Measurements from ENCODE around the gene FAM110A.
"Not testable (repeated sequence)": the region's sequence is repeated elsewhere in the genome, so short reads cannot be mapped to it uniquely, and the experiment has no call there.

Gene FAM110A

DNA sequence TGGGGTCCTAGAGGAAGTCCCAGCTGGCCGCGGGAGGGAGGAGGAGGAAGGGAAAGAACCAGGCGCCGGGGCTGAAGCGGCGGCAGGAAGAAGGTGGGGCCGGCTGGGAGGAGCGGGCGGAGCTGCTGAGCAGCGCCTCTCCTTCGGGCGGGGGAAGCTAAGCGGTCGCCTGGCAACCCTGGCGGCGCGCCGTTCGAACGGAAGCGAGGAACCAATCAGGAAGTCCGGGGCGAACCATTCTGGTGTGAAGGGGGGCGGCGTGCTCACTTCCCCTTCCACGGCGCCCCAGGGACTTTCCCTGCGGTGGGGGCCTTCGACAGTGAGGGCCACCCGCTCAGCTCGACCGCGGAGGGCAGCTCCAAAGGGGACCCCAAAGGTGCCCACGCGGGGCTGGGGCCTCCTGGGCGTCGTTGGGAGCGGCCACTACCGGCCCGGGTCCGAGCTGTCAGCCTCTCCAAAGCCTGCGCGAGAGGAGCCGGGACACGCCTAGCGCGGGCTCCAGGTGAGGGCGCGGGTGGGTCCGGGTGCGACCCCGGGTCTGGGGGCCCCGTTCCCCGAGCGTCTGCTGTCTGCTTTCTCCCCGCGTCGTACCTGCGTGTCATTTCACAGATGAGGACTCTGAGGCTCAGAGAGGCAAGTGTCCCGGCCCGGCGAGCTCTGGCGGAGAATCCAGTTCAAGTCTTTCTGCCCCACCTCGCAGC lies at the start of gene FAM110A:
Gene FAM110A (plus strand): TSS at position 266 of the 701 bp plus-strand sequence. CDS start 11,090 bp downstream, outside the sequence.
- Histone ChIP-seq H3K4me3 (ENCODE audit: low read length) (peak within 1 kb of the TSS; percentile 59; the same call in 1 of the 2 replicates), H3K36me3 (ENCODE audit: control insufficient read depth, insufficient read depth, low read length) (no peaks in the 10 kb centered on the region), H3K27ac (ENCODE audit: low read length) (no peak within 1 kb of the TSS), H3K4me1 (ENCODE audit: control insufficient read depth, insufficient read depth, low read length) (no peaks in the 10 kb centered on the region), H3K9me3 (ENCODE audit: control insufficient read depth, insufficient read depth, low read length) (no peaks in the 10 kb centered on the region), H3K27me3 (ENCODE audit: control insufficient read depth, insufficient read depth, low read length) (no peaks in the 10 kb centered on the region; the same call in 1 of the 2 replicates)
- no CpG with 5 or more reads among the region's 64 CpGs for WGBS (ENCODE audit: insufficient coverage, insufficient read length)
- peak; percentile 77 for DNase-seq (ENCODE audit: low read depth, low spot score)

DNA sequence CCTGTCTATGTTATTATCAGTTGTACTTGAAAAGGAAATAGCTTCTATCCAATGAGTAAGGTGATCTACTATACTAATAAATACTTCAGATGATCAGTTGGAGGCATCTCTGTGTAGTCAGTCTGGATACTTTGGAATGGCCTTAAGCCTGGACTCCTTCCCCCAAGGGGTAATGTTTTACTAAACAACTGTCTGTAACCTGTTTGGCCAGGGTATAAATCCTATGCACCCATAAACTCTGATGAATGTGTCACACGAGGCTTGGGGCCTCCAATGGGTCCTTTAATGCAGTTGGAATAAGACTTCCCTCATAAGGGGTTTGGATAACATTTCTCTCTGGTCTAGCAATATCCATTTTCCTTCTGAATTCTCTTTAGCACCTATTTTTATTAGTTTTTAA lies 45.7 kb upstream of the FAM110A start:
- no CpG with 5 or more reads among the region's 1 CpG for WGBS (ENCODE audit: insufficient coverage, insufficient read length)

DNA sequence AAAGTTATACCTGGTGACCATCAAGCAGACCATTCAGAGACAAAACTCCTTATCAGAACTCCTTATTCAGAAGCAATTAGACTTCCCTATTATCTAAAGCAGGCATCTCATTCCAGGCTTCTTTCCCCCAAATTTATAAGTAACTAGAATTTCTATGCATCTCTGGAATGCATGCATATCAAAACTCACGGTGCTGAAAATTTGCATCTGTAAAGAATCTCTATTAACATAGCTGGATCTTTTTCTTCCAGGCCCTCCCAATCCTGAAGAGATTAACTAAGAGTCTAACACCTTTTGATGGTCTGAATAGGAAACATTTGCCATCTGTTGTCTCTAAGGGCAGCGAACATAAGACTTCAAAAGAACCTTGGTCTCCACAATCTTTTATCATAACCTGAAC lies 42.5 kb upstream of the FAM110A start:
- DNase-seq (ENCODE audit: low read depth, low spot score), result no peak
- no peak overlapping the region for H3K27ac ChIP-seq (ENCODE audit: low read length)

More for the DNA sequence above, 45.7 kb upstream of the FAM110A start:
- no peaks in the 10 kb centered on the region for H3K4me1 ChIP-seq (ENCODE audit: control insufficient read depth, insufficient read depth, low read length)
- H3K36me3 ChIP-seq (ENCODE audit: control insufficient read depth, insufficient read depth, low read length), result no peaks in the 10 kb centered on the region
- no peak for DNase-seq (ENCODE audit: low read depth, low spot score)
- H3K27ac ChIP-seq (ENCODE audit: low read length), result no peak overlapping the region
- peaks cover 3% of the 10 kb centered on the region; the same call in 1 of the 2 replicates for H3K9me3 ChIP-seq (ENCODE audit: control insufficient read depth, insufficient read depth, low read length)
- no peak overlapping the region for H3K4me3 ChIP-seq (ENCODE audit: low read length)
- no peaks in the 10 kb centered on the region for H3K27me3 ChIP-seq (ENCODE audit: control insufficient read depth, insufficient read depth, low read length)

DNA sequence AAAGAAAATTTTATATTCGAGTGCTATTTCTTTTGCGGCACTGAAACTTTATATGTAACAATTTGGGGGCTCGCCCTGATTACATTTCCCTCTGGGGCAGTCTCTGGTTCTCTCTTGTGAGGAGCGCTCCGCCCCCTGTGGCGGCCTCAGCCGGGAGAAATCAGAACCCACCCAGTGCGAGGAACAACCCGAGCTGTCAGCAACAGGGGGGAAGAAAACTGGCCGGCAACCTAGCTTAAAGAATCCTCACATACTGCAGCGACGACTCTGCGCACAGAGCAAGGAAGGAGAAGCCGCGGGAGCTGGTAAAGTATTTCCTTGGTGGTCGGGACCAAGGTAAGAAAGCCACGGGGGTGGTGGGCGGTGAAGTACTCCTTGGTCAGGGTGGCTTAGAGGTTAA lies 41.3 kb upstream of the FAM110A start:
- Histone ChIP-seq H3K4me1 (ENCODE audit: control insufficient read depth, insufficient read depth, low read length) (no peaks in the 10 kb centered on the region), H3K9me3 (ENCODE audit: control insufficient read depth, insufficient read depth, low read length) (peaks cover 3% of the 10 kb centered on the region; the same call in 1 of the 2 replicates), H3K27ac (ENCODE audit: low read length) (no peak overlapping the region), H3K4me3 (ENCODE audit: low read length) (no peak overlapping the region), H3K36me3 (ENCODE audit: control insufficient read depth, insufficient read depth, low read length) (no peaks in the 10 kb centered on the region), H3K27me3 (ENCODE audit: control insufficient read depth, insufficient read depth, low read length) (no peaks in the 10 kb centered on the region)
- WGBS (ENCODE audit: insufficient coverage, insufficient read length), result no CpG with 5 or more reads among the region's 18 CpGs
- no peak for DNase-seq (ENCODE audit: low read depth, low spot score)

More for the DNA sequence above, 42.5 kb upstream of the FAM110A start:
- no peaks in the 10 kb centered on the region for H3K36me3 ChIP-seq (ENCODE audit: control insufficient read depth, insufficient read depth, low read length)
- H3K9me3 ChIP-seq (ENCODE audit: control insufficient read depth, insufficient read depth, low read length), result peaks cover 3% of the 10 kb centered on the region; the same call in 1 of the 2 replicates
- H3K4me3 ChIP-seq (ENCODE audit: low read length), result no peak overlapping the region
- no peaks in the 10 kb centered on the region for H3K4me1 ChIP-seq (ENCODE audit: control insufficient read depth, insufficient read depth, low read length)
- H3K27me3 ChIP-seq (ENCODE audit: control insufficient read depth, insufficient read depth, low read length), result no peaks in the 10 kb centered on the region
- WGBS (ENCODE audit: insufficient coverage, insufficient read length), result no CpG with 5 or more reads among the region's 2 CpGs

DNA sequence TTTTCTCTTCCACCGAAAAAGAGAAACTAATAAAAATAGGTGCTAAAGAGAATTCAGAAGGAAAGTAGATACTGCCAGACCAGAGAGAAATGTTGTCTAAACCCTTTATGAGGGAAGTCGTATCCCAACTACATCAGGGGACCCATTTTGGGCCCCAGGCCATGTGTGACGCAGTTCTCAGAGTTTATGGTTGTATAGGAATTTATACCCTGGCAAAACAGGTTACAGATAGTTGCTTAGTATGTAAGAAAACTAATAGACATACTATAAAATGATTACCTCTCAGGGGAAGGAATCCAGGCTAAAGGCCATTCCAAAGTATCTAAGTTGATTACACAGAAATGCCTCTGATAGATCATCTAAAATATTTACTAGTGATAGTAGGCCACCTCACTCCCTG lies 36.6 kb upstream of the FAM110A start:
- Histone ChIP-seq H3K4me1 (ENCODE audit: control insufficient read depth, insufficient read depth, low read length) (no peaks in the 10 kb centered on the region), H3K9me3 (ENCODE audit: control insufficient read depth, insufficient read depth, low read length) (peaks cover under 1% of the 10 kb centered on the region; the same call in 1 of the 2 replicates), H3K27ac (ENCODE audit: low read length) (no peak overlapping the region), H3K4me3 (ENCODE audit: low read length) (no peak overlapping the region), H3K27me3 (ENCODE audit: control insufficient read depth, insufficient read depth, low read length) (no peaks in the 10 kb centered on the region), H3K36me3 (ENCODE audit: control insufficient read depth, insufficient read depth, low read length) (no peaks in the 10 kb centered on the region)
- DNase-seq (ENCODE audit: low read depth, low spot score), result no peak
- no CpG with 5 or more reads among the region's 3 CpGs for WGBS (ENCODE audit: insufficient coverage, insufficient read length)

DNA sequence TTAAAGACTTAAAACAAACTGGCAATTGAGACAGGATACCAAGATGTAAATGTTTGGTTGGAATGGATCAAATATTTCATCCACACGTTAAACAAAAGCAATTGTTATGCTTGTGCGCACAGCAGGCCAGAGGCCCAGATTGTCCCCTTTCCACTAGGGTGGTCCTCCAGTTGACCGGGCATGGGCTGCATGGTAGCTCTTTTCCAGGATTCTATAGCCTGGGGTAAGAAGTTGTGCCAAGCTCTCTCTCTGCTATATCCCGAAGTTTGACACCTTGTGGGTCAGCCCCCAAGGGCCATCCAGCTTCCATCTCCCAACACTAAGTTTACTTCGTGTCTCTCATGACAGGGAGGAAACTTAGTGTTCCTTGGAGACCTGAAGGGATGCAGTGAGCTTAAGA lies 34.8 kb upstream of the FAM110A start:
- DNase-seq (ENCODE audit: low read depth, low spot score), result not testable (repeated sequence)
- no CpG with 5 or more reads among the region's 5 CpGs for WGBS (ENCODE audit: insufficient coverage, insufficient read length)

DNA sequence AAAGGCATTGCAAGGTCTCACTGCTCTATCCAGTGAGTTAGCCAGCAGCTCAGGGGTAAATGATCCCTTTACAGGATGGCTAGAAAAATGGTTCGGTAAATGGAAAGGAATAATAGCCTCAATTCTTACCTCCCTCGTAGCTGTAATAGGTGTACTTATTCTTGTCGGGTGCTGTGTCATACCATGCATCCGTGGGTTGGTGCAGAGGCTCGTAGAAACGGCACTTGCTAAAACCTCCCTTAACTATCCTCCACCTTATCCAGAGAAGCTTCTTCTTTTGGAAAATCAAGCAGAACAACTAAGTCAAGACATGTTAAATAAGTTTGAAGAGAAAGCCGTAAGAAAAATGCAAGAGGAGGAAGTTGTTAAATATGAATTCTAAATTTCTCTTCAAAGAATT lies 33.5 kb upstream of the FAM110A start:
- H3K9me3 ChIP-seq (ENCODE audit: control insufficient read depth, insufficient read depth, low read length); H3K36me3 ChIP-seq (ENCODE audit: control insufficient read depth, insufficient read depth, low read length); DNase-seq (ENCODE audit: low read depth, low spot score); H3K27ac ChIP-seq (ENCODE audit: low read length); H3K27me3 ChIP-seq (ENCODE audit: control insufficient read depth, insufficient read depth, low read length); H3K4me3 ChIP-seq (ENCODE audit: low read length); H3K4me1 ChIP-seq (ENCODE audit: control insufficient read depth, insufficient read depth, low read length): not testable (repeated sequence)
- WGBS (ENCODE audit: insufficient coverage, insufficient read length), result no CpG with 5 or more reads among the region's 7 CpGs

More for the DNA sequence above, 34.8 kb upstream of the FAM110A start:
- not testable (repeated sequence) for H3K27me3 ChIP-seq (ENCODE audit: control insufficient read depth, insufficient read depth, low read length); H3K4me1 ChIP-seq (ENCODE audit: control insufficient read depth, insufficient read depth, low read length); H3K9me3 ChIP-seq (ENCODE audit: control insufficient read depth, insufficient read depth, low read length); H3K27ac ChIP-seq (ENCODE audit: low read length); H3K4me3 ChIP-seq (ENCODE audit: low read length); H3K36me3 ChIP-seq (ENCODE audit: control insufficient read depth, insufficient read depth, low read length)

DNA sequence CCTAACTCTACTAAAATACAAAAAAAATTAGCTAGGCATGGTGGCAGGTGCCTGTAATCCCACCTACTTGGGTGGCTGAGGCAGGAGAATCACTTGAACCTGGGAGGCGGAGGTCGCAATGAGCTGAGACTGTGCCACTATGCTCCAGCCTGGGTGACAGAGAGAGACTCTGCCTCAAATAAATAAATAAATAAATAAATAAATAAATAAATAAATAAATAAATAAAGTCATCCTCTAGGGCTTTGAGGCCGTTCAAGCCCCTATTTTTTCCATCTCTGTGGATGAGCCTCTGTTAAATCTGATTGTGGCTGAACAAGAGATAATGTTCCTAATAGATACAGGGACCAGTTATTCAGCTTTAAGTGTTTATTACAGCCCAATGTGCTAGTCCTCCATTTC lies 31.8 kb upstream of the FAM110A start:
- WGBS (ENCODE audit: insufficient coverage, insufficient read length), result no CpG with 5 or more reads among the region's 3 CpGs
- no peaks in the 10 kb centered on the region for H3K9me3 ChIP-seq (ENCODE audit: control insufficient read depth, insufficient read depth, low read length)
- H3K4me1 ChIP-seq (ENCODE audit: control insufficient read depth, insufficient read depth, low read length), result no peaks in the 10 kb centered on the region
- no peak for DNase-seq (ENCODE audit: low read depth, low spot score)
- H3K4me3 ChIP-seq (ENCODE audit: low read length), result no peak overlapping the region
- no peaks in the 10 kb centered on the region for H3K36me3 ChIP-seq (ENCODE audit: control insufficient read depth, insufficient read depth, low read length)
- H3K27me3 ChIP-seq (ENCODE audit: control insufficient read depth, insufficient read depth, low read length), result no peaks in the 10 kb centered on the region
- H3K27ac ChIP-seq (ENCODE audit: low read length), result no peak overlapping the region

DNA sequence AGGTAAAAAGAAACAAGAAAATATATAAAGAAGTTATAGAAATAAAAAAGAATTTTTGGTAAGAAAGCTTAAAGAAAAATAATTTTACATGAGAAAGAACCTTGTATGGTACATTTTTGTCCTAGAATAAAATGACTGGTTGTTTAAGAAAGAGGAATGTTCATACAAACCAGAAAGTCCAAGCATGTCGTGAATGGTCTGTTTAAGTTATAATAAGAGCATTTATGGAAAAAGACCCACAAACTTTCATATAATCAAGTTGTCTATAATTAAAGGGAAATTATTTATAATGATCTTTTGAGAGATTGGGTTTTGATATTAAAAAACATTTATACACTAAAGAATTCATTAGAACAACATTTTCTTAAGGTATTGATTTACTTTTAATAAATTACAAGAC lies 27.8 kb upstream of the FAM110A start:
- no peak overlapping the region for H3K27ac ChIP-seq (ENCODE audit: low read length)
- no peaks in the 10 kb centered on the region for H3K4me1 ChIP-seq (ENCODE audit: control insufficient read depth, insufficient read depth, low read length)
- 0 out of 2 replicates have a peak, but pooled peaks cover 1% of the 10 kb centered on the region for H3K9me3 ChIP-seq (ENCODE audit: control insufficient read depth, insufficient read depth, low read length)
- H3K27me3 ChIP-seq (ENCODE audit: control insufficient read depth, insufficient read depth, low read length), result no peaks in the 10 kb centered on the region
- no CpG with 5 or more reads among the region's 1 CpG for WGBS (ENCODE audit: insufficient coverage, insufficient read length)
- no peak for DNase-seq (ENCODE audit: low read depth, low spot score)
- H3K4me3 ChIP-seq (ENCODE audit: low read length), result no peak overlapping the region
- no peaks in the 10 kb centered on the region for H3K36me3 ChIP-seq (ENCODE audit: control insufficient read depth, insufficient read depth, low read length)

DNA sequence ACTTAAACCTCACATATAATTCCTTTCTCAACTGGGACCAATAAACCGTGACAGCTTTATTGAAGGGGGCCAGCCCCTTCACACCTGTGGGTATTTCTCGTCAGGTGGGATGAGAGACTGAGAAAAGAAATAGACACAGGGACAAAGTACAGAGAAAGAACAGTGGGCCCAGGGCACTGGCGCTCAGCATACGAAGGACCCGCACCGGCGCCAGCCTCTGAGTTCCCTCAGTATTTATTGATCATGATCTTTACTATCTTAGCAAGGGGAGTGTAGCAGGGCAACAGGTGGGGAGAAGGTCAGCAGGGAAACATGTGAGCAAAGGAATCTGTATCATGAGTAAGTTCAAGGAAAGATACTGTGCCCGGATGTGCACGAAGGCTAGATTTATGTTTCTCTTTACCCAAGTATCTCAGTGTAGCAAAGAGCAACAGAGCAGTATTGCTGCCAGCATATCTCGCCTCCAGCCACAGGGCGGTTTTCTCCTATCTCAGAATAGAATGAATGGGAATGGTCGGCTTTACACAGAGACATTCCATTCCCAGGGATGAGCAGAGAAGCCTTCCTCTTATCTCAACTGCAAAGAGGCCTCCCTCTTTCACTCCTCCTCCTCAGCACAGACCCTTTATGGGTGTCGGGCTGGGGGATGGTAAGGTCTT lies 21.6 kb upstream of the FAM110A start:
- not testable (repeated sequence) for DNase-seq (ENCODE audit: low read depth, low spot score)

More for the DNA sequence above, 21.6 kb upstream of the FAM110A start:
- H3K4me3 ChIP-seq (ENCODE audit: low read length); H3K27ac ChIP-seq (ENCODE audit: low read length); H3K9me3 ChIP-seq (ENCODE audit: control insufficient read depth, insufficient read depth, low read length); H3K36me3 ChIP-seq (ENCODE audit: control insufficient read depth, insufficient read depth, low read length); H3K4me1 ChIP-seq (ENCODE audit: control insufficient read depth, insufficient read depth, low read length); H3K27me3 ChIP-seq (ENCODE audit: control insufficient read depth, insufficient read depth, low read length): not testable (repeated sequence)
- WGBS (ENCODE audit: insufficient coverage, insufficient read length), result no CpG with 5 or more reads among the region's 13 CpGs

All from iPS DF 6.9 (cell line).